ENCODE results near the gene ADGRG1. TPM values are rescaled to one million over a fixed set of nuclear protein-coding genes. Genes with fewer than 3 reads are reported as not detected.

ADGRG1 gene
- total RNA-seq, 1 donor from 2014 or later = 97.7 TPM

DNA sequence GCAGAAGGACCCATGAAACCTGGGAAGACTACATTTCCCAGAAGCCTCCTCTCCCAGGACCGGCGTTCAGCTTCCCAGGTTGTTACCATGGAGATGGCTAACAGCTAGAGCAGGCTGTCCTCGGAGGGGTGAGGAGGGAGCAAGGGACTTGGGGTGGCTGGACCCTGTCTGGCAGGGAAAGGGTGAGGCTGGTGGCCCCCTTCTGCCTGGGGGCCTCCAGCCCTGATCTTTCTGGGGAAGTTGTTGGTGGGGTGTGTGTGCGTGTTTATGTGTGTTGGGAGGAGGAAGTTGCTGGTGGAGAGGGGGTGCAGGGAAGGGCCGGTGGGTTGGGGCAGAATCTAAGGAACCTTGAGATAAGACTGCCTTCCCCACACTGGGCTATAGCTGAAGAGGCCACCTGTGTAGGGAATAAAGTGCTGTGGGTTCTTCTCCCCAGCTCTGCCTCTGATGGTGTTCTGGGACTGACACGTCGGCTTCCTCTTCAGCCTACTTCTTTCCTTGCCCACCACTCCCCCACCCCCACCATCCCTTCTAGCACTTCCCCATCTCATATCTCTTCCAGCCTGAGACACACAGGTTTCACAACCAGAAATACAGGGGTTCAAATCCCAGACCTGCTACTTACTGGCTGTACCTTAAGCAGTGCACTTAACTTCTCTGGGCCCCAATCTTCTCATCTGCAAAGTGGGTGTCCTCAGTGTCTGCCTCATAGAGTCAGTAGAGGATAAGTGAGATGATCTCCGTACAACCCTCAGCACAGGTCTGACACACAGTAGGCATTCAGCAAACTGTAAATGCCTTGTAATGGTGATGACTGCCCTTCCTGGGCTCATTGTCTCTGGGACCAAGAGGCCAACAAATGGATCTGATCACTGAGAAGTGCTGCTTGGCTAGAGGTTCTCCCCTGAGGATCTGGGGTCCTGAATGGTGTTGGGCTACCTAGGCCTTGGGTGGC is 66.6 kb downstream of the ADGRG1 start, which contains the start of gene DRC7:
DRC7 (plus strand) TSS at position 82 of the 955 bp plus-strand sequence. CDS start 3,144 bp downstream, outside the sequence.
- Histone ChIP-seq H3K4me1 (no peaks in the 10 kb centered on the region), H3K36me3 (no peaks in the 10 kb centered on the region), H3K27me3 (no peaks in the 10 kb centered on the region), H3K9me3 (no peaks in the 10 kb centered on the region), H3K27ac (no peak within 1 kb of the TSS), H3K4me3 (no peak within 1 kb of the TSS)
- DNase-seq (ENCODE audit: extremely low spot score in 2 of 2) = no peak
- intact Hi-C loops (cut with DNase I) = no loop called here
- no peak for TF ChIP-seq POLR2A (IDR thresholded peaks at IDR 0.05)
- TF ChIP-seq POLR2AphosphoS5 (IDR thresholded peaks at IDR 0.05; ENCODE audit: insufficient read depth in 1 of 2, low read depth in 1 of 2) = no peak
- TF ChIP-seq, protein P1, sequence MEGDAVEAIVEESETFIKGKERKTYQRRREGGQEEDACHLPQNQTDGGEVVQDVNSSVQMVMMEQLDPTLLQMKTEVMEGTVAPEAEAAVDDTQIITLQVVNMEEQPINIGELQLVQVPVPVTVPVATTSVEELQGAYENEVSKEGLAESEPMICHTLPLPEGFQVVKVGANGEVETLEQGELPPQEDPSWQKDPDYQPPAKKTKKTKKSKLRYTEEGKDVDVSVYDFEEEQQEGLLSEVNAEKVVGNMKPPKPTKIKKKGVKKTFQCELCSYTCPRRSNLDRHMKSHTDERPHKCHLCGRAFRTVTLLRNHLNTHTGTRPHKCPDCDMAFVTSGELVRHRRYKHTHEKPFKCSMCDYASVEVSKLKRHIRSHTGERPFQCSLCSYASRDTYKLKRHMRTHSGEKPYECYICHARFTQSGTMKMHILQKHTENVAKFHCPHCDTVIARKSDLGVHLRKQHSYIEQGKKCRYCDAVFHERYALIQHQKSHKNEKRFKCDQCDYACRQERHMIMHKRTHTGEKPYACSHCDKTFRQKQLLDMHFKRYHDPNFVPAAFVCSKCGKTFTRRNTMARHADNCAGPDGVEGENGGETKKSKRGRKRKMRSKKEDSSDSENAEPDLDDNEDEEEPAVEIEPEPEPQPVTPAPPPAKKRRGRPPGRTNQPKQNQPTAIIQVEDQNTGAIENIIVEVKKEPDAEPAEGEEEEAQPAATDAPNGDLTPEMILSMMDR (IDR thresholded peaks at IDR 0.05) = no peak

DNA sequence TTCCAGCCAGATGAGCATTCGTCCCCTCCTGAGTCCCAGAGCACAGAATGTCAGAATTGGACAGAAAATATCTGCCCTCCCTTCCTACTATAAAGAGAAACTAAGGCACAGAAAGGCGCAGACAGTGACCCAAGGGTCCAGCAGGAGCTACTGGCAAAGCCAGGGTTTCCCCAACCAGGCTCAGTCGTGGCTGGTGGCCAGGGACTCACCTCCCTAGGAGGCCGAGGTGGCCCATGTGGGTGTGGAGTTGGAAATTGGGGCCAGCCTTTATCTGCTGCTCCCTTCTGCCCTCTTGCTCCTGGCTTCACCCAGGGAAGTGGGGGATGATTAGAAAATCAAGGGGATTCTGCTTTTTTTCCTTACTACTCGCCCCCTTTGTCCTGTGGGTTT is 67.2 kb downstream of the ADGRG1 start:
- no peaks in the 10 kb centered on the region for H3K9me3 ChIP-seq
- intact Hi-C loops (cut with DNase I) = no loop called here

DNA sequence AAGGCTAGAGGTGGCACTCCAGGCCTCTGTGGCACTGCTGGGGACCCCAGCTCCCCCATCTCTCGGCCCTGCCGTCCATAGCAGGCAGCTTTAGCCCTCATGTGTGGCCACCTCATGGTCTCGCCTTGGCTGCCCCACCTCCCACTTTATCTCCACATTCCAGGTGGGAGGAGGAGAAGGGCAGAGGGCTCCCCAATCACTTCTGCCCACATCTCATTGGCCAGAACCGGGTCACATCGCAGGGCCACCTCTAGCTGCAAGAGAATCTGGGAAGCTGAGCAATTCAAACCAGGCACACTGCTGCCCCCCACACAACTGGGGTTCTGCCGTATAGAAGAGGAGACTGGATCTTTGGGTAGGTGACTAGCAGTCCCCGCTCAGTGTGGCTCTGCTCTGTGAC is 67.8 kb downstream of the ADGRG1 start:
- intact Hi-C loops (cut with DNase I) = no loop called here
- TF ChIP-seq, protein P1 (IDR thresholded peaks at IDR 0.05) = no peak
- H3K27me3 ChIP-seq = no peaks in the 10 kb centered on the region
- no peaks in the 10 kb centered on the region for H3K4me1 ChIP-seq
- DNase-seq (ENCODE audit: extremely low spot score in 2 of 2) = no peak
- no peak overlapping the region for H3K27ac ChIP-seq
- no peaks in the 10 kb centered on the region for H3K36me3 ChIP-seq
- no peaks in the 10 kb centered on the region for H3K9me3 ChIP-seq
- no peak overlapping the region for H3K4me3 ChIP-seq

More for the DNA sequence above, 67.2 kb downstream of the ADGRG1 start:
- Histone ChIP-seq H3K36me3 (no peaks in the 10 kb centered on the region), H3K4me1 (no peaks in the 10 kb centered on the region), H3K27ac (no peak overlapping the region), H3K4me3 (no peak overlapping the region), H3K27me3 (no peaks in the 10 kb centered on the region)
- no peak for TF ChIP-seq POLR2AphosphoS5 (IDR thresholded peaks at IDR 0.05; ENCODE audit: insufficient read depth in 1 of 2, low read depth in 1 of 2)
- TF ChIP-seq, protein P1 (IDR thresholded peaks at IDR 0.05) = no peak
- TF ChIP-seq POLR2A (IDR thresholded peaks at IDR 0.05) = no peak
- DNase-seq (ENCODE audit: extremely low spot score in 2 of 2) = no peak

DNA sequence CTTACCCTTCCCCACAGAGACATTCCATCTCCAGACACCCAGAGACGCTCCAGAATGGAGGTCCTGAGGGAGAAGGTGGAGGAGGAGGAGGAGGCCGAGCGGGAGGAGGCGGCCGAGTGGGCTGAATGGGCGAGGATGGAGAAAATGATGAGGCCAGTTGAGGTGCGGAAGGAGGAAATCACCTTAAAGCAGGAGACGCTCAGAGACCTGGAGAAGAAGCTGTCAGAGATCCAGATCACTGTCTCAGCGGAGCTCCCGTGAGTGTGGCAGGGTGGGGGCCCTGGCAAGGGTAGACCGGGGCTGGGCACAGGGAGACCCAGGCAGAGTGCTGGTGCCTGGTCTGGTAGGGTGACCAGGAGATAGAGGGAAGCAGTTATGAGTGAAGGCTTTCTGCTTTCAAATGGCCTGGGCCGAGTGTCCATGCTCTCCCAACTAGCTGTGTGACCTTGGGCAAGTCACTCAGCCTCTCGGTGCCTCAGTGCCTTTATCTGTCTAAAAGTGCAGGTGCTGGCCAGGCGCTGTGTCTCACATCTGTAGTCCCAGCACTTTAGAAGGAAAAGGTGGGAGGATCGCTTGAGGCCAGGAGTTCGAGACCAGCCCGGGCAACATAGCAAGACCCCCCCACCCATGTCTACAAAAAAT is 69.6 kb downstream of the ADGRG1 start:
- TF ChIP-seq POLR2AphosphoS5 (IDR thresholded peaks at IDR 0.05; ENCODE audit: insufficient read depth in 1 of 2, low read depth in 1 of 2) (no peak), POLR2A (IDR thresholded peaks at IDR 0.05) (no peak)
- TF ChIP-seq, protein P1 (IDR thresholded peaks at IDR 0.05) = no peak
- Histone ChIP-seq H3K27ac (no peak overlapping the region), H3K4me1 (no peaks in the 10 kb centered on the region), H3K4me3 (no peak overlapping the region), H3K36me3 (no peaks in the 10 kb centered on the region), H3K9me3 (no peaks in the 10 kb centered on the region), H3K27me3 (no peaks in the 10 kb centered on the region)
- DNase-seq (ENCODE audit: extremely low spot score in 2 of 2) = no peak
- intact Hi-C loops (cut with DNase I) = no loop called here

Measured in vagina (tissue), 2 donors.